ENCODE results near the gene G6PC3. TPM values are rescaled to one million over a fixed set of nuclear protein-coding genes. Genes with fewer than 3 reads are reported as not detected.

G6PC3 gene
- total RNA-seq, 1 experiment from 2014 or later, result 47.0 TPM

DNA sequence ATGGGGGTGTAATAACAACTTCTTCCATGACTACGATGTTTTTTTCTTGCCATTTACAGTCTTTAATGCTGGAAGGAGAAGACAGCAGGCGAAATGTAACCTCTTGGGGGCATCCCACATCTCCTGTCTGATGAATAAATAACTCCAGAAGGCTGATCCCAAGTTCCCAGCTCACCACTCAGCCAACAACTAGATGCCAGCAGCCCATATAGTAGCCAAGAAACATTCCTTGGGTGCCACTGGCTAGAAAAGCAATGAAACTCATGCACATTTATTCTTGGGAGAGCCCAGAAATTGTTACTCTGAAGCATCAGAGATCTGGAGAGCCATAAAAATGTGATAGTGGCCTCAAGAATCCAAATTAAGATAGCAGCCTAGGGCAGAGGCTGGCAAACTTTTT is 33.1 kb upstream of the G6PC3 start:
- Histone ChIP-seq H3K27me3 (replicated peaks; ENCODE audit: insufficient read depth, low read depth, low read length, poor library complexity) (no peaks in the 10 kb centered on the region), H3K9me3 (ENCODE audit: low read depth, low read length, poor library complexity, severe bottlenecking) (no peaks in the 10 kb centered on the region), H3K4me3 (ENCODE audit: low read depth, low read length, poor library complexity, severe bottlenecking) (no peak overlapping the region), H3K36me3 (ENCODE audit: insufficient read depth, low read length, poor library complexity, severe bottlenecking) (peaks cover 6% of the 10 kb centered on the region), H3K4me1 (ENCODE audit: insufficient read depth, low read length, poor library complexity, severe bottlenecking) (peaks cover 4% of the 10 kb centered on the region), H3K27ac (ENCODE audit: low read depth, low read length, poor library complexity, severe bottlenecking) (no peak overlapping the region)
- no peak for DNase-seq (ENCODE audit: low spot score)
- no TSS peak for BruUV-seq (replicated peaks)
- intact Hi-C loops (cut with micrococcal nuclease; ENCODE audit: unreplicated experiment), result no loop called here
- no peak for TF ChIP-seq EZH2 (IDR thresholded peaks at IDR 0.05; ENCODE audit: borderline replicate concordance, low read depth, low read length, poor library complexity, severe bottlenecking)
- TF ChIP-seq, protein P1, sequence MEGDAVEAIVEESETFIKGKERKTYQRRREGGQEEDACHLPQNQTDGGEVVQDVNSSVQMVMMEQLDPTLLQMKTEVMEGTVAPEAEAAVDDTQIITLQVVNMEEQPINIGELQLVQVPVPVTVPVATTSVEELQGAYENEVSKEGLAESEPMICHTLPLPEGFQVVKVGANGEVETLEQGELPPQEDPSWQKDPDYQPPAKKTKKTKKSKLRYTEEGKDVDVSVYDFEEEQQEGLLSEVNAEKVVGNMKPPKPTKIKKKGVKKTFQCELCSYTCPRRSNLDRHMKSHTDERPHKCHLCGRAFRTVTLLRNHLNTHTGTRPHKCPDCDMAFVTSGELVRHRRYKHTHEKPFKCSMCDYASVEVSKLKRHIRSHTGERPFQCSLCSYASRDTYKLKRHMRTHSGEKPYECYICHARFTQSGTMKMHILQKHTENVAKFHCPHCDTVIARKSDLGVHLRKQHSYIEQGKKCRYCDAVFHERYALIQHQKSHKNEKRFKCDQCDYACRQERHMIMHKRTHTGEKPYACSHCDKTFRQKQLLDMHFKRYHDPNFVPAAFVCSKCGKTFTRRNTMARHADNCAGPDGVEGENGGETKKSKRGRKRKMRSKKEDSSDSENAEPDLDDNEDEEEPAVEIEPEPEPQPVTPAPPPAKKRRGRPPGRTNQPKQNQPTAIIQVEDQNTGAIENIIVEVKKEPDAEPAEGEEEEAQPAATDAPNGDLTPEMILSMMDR (conservative IDR thresholded peaks at IDR 0.05; ENCODE audit: low read depth, low read length), result no peak
- ChIA-PET CTCF (no interaction called here), POLR2A (ENCODE audit: low non-redundant PET) (no interaction called here)

DNA sequence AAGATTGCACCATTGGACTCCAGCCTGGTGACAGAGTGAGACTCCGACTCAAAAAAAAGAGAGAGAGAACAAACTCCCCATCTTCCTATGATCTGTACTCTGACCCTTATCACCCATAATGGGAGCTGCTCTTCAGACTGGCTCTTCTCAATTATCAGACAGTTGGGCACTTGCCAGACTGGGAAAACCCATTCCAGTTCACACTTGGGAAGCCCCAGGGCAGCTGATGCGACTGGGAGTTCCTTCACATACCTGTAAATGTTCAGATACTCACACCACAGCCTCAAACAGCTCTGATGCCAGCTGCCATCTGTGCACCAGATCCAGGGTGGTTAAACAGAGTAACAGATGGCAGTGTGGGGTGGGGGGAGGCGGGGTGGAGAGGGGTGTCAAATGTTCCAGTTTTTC is 31.9 kb upstream of the G6PC3 start:
- BruUV-seq (replicated peaks), result no TSS peak
- H3K27me3 ChIP-seq (replicated peaks; ENCODE audit: insufficient read depth, low read depth, low read length, poor library complexity), result no peaks in the 10 kb centered on the region
- H3K9me3 ChIP-seq (ENCODE audit: low read depth, low read length, poor library complexity, severe bottlenecking), result no peaks in the 10 kb centered on the region
- TF ChIP-seq EZH2 (IDR thresholded peaks at IDR 0.05; ENCODE audit: borderline replicate concordance, low read depth, low read length, poor library complexity, severe bottlenecking), result no peak
- TF ChIP-seq, protein P1 (conservative IDR thresholded peaks at IDR 0.05; ENCODE audit: low read depth, low read length), result no peak
- H3K27ac ChIP-seq (ENCODE audit: low read depth, low read length, poor library complexity, severe bottlenecking), result no peak overlapping the region
- H3K4me1 ChIP-seq (ENCODE audit: insufficient read depth, low read length, poor library complexity, severe bottlenecking), result peaks cover 4% of the 10 kb centered on the region
- H3K4me3 ChIP-seq (ENCODE audit: low read depth, low read length, poor library complexity, severe bottlenecking), result no peak overlapping the region
- peaks cover 6% of the 10 kb centered on the region for H3K36me3 ChIP-seq (ENCODE audit: insufficient read depth, low read length, poor library complexity, severe bottlenecking)
- ChIA-PET POLR2A (ENCODE audit: low non-redundant PET) (no interaction called here), CTCF (no interaction called here)
- intact Hi-C loops (cut with micrococcal nuclease; ENCODE audit: unreplicated experiment), result no loop called here
- no peak for DNase-seq (ENCODE audit: low spot score)

DNA sequence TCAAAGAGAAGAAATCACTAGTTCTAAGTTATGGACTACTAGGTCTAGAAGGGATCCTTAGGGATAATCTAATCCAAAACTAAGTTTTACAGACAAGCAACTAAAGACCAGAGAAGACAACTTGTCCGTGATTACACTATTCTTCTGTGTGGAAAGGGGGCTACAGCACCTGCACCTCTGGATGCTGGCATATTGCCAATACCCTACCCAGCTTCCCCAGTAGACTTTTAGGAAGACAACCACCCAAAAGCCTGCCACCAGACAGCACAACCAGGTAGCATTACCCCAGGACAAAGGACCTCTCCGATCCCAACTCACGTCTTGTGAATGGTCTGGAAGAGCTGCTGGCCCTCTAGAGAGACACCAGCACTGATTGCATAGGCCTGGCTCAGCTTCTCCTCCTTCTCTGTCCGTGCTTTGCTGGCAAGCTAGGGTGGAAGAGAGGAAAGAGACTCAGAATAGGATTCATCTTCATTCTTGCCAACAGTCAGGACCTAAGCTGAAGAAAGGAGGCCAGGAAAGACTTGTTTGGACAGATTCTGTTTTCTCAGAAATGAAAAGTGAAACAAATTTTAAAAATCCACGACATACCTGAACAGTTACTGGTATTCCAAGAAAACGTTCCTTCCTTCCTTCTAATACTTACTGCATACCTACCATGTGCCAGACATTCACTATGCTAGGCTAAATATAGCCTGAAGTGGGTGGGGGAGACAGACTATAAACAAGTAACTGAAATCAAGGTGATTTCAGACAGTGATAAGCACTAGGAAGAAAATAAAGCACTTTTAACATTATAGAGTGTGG is 30.5 kb upstream of the G6PC3 start:
- no peak for DNase-seq (ENCODE audit: low spot score)
- Histone ChIP-seq H3K27ac (ENCODE audit: low read depth, low read length, poor library complexity, severe bottlenecking) (no peak overlapping the region), H3K27me3 (replicated peaks; ENCODE audit: insufficient read depth, low read depth, low read length, poor library complexity) (no peaks in the 10 kb centered on the region), H3K4me1 (ENCODE audit: insufficient read depth, low read length, poor library complexity, severe bottlenecking) (peaks cover 9% of the 10 kb centered on the region), H3K4me3 (ENCODE audit: low read depth, low read length, poor library complexity, severe bottlenecking) (no peak overlapping the region), H3K36me3 (ENCODE audit: insufficient read depth, low read length, poor library complexity, severe bottlenecking) (peaks cover 6% of the 10 kb centered on the region), H3K9me3 (ENCODE audit: low read depth, low read length, poor library complexity, severe bottlenecking) (no peaks in the 10 kb centered on the region)
- TF ChIP-seq, protein P1 (conservative IDR thresholded peaks at IDR 0.05; ENCODE audit: low read depth, low read length), result no peak
- no peak for TF ChIP-seq EZH2 (IDR thresholded peaks at IDR 0.05; ENCODE audit: borderline replicate concordance, low read depth, low read length, poor library complexity, severe bottlenecking)
- ChIA-PET CTCF (no interaction called here), POLR2A (ENCODE audit: low non-redundant PET) (interaction anchor here (0.6 kb wide), 1 partner anchor 30 kb away, joined by 7 read pairs; no protein-coding TSS in a partner anchor)
- no TSS peak for BruUV-seq (replicated peaks)
- intact Hi-C loops (cut with micrococcal nuclease; ENCODE audit: unreplicated experiment), result no loop called here
